HepG2 (cell line): ENCODE measurements around the gene GNG7.

Source experiments
- NFE2L2 ChIP-seq: fragments of 150-350 bp; IDR thresholded peaks from 2 replicates; pipeline ENCODE4 v1.6.1; 2014; ENCODE audit warnings: low read length
- POLR2A ChIP-seq, 2 experiments: IDR thresholded peaks; 2 replicates each; pipeline ENCODE4 v1.6.1; 2011; ENCODE audit warnings: low read depth in 2 of 2, low read length in 2 of 2, mild to moderate bottlenecking in 1 of 2, moderate library complexity in 1 of 2; ENCODE audit not compliant: insufficient read depth in 1 of 2
- SP4 ChIP-seq: sonication (generic); formaldehyde crosslinking; IDR thresholded peaks from 2 replicates; pipeline ENCODE4 v1.8.1; 2023; ENCODE audit warnings: mild to moderate bottlenecking, missing genetic modification reagents
- TCF7 ChIP-seq: sonication (generic); IDR thresholded peaks from 2 replicates; pipeline ENCODE4 v1.6.1; 2016; ENCODE audit warnings: antibody characterized with exemption, low read depth
- TGIF2 ChIP-seq: IDR thresholded peaks from 2 replicates; pipeline ENCODE4 v1.6.1; 2016; ENCODE audit warnings: control low read depth, missing compliant biosample characterization
- ZNF713 ChIP-seq: sonication (generic); formaldehyde crosslinking; IDR thresholded peaks from 2 replicates; pipeline ENCODE4 v1.4.0; 2020; ENCODE audit warnings: mild to moderate bottlenecking, missing genetic modification reagents
- ZNF747 ChIP-seq: sonication (generic); formaldehyde crosslinking; IDR thresholded peaks from 2 replicates; pipeline ENCODE4 v1.8.1; 2023; ENCODE audit warnings: missing genetic modification reagents, mild to moderate bottlenecking, borderline replicate concordance

DNA sequence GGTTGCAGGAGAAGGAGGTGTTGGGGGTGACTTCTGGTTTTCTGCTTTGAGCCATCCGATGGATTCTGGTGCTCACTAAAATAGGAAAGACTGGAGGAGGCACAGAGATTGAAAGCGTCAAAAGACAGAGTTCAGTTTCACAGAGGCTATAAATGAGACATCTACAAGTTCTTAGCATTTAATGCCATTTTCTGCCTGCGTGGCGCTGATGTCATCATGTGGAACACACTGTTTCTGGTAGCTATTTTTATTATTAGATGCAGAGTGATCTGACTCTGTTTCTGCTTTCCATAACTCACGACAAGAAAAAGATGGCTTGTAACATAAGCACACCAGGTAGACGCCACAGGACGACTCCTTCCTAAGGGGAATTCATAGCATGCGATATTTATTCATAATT lies 40.6 kb upstream of the GNG7 start:
- no peak for TF ChIP-seq POLR2A (IDR thresholded peaks at IDR 0.05; ENCODE audit: insufficient read depth in 1 of 2, low read depth in 2 of 2, low read length in 2 of 2)
- no peak for TF ChIP-seq TCF7
- TF ChIP-seq ZNF713, result no peak
- no peak for TF ChIP-seq TGIF2 (CRISPR knock-in tag)
- no peak for TF ChIP-seq ZNF747 (CRISPR knock-in tag)
- TF ChIP-seq NFE2L2, result no peak
- TF ChIP-seq SP4 (CRISPR knock-in tag), result no peak
